ENCODE results near the gene PLEKHG4B.

The PLEKHG4B gene

DNA sequence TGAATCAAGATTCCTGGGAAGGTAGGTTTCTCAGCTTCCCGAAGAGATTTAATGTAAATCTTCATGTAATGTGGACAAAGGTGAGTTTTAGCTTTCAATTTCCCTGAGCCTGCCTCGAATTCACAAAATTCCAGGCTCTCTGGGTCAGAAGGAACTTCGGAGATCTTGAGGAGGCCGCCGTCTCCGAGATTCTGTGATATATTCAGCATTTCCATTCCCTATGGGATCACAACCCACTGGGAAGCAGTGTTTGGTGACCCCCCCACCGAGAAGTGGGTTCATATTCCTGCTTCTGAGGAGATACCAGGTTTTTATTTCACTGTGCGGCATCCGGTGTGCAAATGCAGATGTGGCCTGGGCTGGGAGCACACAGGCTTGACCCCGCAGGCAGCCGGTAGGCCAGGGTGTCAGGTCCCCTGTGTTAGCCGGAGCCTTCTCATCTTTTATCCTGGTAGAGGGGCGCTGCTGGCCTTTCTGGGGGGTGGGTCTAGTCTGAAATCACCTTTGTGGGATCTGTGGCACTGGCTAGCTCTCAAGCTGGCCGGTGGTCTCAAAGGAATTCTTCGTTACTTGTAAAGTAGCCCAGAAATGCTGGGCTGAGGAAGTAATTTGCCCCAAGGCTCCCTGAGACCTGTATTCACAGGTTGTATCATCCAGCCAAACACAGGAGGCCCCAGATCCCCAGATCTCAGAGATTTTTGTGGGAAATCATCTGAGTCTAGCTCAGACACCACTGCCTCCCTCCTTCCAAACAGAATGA lies 1.4 kb downstream of the PLEKHG4B start:
- no peak for DNase-seq (ENCODE audit: low read depth, low spot score)

GRCh38 chr5:94113-94892 lies 2.3 kb downstream of the PLEKHG4B start:
- no peak for DNase-seq (ENCODE audit: low read depth, low spot score)

DNA sequence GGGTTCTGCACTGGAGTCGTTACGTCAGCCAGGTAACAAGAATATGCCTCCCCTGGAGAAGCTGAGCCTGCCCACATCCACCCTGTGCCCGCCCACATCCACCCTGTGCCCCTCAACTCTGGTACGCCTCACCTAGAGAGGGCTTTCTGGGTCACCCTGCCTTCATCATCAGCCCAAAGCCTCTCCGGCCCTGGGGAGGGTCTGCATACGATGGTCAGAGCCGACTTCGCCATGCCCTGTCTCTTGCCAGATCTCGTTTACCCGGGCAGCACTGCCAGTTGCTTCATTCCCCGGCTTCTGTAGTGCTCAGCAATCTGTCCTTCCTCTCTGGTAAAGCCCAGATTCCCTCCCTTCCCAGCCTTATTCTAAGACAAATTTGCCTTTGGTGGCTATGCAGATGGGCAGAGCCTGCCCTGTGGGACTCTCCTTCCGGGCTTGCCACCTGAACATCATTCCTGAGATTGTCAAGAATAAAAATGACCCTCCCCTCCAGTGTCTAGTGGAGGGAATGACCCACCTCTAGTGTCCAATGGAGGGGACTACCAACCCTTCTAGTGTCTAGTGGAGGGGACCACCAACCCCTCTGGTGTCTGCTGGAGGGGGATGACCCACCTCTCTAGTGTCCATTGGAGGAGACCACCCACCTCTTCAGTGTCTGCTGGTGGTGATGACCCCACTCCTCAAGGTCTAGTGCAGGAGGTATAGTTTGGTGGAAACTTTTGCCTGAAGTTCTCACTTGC lies 3.4 kb downstream of the PLEKHG4B start:
- no peak for DNase-seq (ENCODE audit: low read depth, low spot score)

- DNase-seq (ENCODE audit: low read depth, low spot score) = no peak
Observed at GRCh38 chr5:96976-97660, 5.2 kb downstream of the PLEKHG4B start.

GRCh38 chr5:99815-100214 lies 7.8 kb downstream of the PLEKHG4B start:
- DNase-seq (ENCODE audit: low read depth, low spot score) = peak; percentile 52

- DNase-seq (ENCODE audit: low read depth, low spot score) = no peak
Observed at GRCh38 chr5:102411-103043, 10.6 kb downstream of the PLEKHG4B start.

- peak; percentile 61 for DNase-seq (ENCODE audit: low read depth, low spot score)
Observed at GRCh38 chr5:104106-104505, 12.1 kb downstream of the PLEKHG4B start.

GRCh38 chr5:104778-105296 lies 12.9 kb downstream of the PLEKHG4B start:
- DNase-seq (ENCODE audit: low read depth, low spot score) = no peak

DNA sequence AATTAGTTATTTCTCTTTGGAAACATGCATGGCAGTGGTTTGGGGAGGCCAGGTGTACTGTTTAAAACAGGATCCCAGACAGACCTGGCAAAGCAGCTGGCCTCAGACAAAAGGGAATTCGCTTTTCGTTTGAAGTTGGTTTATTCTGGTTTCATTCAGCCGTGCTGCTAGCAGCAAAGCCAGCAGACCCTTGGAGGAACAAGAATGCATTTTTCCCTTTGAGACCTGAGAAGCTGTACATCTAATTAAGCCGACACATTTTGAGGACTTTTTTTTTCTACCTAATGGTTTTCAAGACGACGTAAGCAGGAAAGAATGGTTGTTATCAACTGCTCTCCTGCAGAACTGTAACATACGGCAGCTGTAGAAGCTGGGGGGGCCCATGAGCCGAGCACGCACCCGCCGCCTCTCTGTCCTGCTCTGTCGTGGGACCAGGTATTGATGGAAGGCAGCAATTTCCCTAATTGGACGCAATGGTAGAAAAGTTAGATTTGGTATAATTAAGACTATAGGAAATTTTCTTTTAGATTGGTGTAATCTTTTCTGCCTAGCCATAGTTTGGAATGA lies 13.6 kb downstream of the PLEKHG4B start:
- DNase-seq (ENCODE audit: low read depth, low spot score) = peak; percentile 61

- no peak for DNase-seq (ENCODE audit: low read depth, low spot score)
Observed at GRCh38 chr5:106587-106986, 14.6 kb downstream of the PLEKHG4B start.

- no peak for DNase-seq (ENCODE audit: low read depth, low spot score)
Observed at GRCh38 chr5:107526-107925, 15.6 kb downstream of the PLEKHG4B start.

DNA sequence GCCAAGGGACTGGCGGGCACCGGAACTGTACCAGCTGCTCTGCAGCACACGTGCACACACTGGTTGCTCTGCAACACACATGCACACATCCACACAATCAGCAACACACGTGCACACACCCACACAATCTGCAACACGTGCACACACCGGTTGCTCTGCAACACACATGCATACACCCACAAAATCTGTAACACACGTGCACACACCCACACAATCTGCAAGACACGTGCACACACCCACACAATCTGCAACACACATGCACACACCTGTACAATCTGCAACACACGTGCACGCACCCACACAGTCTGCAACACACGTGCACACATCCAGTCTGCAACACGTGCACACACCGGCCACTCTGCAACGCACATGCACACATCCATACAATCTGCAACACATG lies 17.9 kb downstream of the PLEKHG4B start:
- no peak for DNase-seq (ENCODE audit: low read depth, low spot score)

- no peak for DNase-seq (ENCODE audit: low read depth, low spot score)
Observed at GRCh38 chr5:110270-110888, 18.4 kb downstream of the PLEKHG4B start.

GRCh38 chr5:111171-111570 lies 19.2 kb downstream of the PLEKHG4B start:
- no peak for DNase-seq (ENCODE audit: low read depth, low spot score)

DNA sequence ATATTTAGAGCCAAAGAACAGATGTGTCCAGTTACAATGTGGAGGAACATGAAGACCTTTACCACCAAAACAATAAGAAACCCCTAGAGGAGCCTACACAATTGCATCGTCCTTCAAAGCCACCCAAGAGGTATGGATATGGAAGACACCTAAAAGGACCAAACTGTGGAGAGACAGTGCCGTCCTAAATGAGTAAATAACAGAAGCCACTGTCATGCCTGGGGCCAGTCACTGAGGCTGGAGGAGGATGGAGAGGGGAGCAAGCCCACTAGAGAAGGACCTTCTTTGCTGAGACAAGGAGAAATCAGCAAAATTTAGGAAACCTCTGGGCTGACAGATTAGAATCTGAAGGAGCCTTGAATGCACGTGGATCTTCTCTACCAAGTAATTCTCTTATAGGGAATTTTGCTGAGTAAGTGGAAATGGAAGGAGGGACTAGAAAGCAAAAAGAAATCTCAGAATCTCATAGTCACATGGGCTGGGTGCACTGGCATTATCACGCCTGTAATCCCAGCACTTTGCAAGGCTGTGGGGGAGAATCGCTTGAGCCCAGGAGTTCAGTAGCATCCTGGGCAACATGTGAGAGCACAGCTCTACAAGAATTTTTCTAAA lies 27.6 kb downstream of the PLEKHG4B start:
- no peak for DNase-seq (ENCODE audit: low read depth, low spot score)

DNA sequence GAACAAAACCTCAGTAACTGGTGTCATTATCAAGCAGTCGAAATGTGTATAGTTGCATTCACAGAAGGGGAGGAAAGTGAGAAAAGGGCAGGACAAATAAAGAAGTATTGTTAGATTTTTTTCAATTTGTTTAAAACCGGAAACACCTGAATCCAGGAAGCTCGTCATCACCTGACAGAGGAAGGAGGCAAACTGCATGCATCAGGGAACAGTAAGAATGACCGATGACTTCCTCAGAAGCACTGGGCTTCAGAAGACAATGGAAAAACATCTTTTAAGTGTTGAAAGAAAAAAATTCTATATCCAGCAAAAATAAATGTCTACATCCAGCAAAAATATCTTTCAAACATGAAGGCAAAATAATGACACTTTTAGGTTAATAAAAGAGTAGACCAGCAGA lies 29.5 kb downstream of the PLEKHG4B start:
- DNase-seq (ENCODE audit: low read depth, low spot score) = no peak

GRCh38 chr5:125815-126214 lies 33.8 kb downstream of the PLEKHG4B start:
- DNase-seq (ENCODE audit: low read depth, low spot score) = no peak

DNA sequence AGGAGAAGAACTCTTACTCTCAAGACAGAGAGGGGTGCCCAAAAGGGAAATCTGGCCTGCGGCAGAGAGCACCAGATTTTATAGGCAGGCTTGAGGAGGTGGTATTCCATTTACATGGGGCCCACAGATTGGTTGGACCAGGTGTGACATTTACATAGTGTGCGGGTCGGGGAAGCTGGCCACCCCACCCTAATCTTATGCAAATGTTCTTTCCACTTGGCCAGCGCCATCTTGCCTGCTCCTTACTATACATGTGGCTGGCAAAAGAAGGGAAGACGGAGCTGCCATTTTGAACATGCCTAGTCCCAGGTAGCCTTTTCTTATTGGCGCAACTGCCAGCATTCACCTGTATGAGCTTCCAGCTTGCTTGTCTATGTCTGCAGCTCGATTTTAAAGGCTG lies 34.8 kb downstream of the PLEKHG4B start:
- no peak for DNase-seq (ENCODE audit: low read depth, low spot score)

DNA sequence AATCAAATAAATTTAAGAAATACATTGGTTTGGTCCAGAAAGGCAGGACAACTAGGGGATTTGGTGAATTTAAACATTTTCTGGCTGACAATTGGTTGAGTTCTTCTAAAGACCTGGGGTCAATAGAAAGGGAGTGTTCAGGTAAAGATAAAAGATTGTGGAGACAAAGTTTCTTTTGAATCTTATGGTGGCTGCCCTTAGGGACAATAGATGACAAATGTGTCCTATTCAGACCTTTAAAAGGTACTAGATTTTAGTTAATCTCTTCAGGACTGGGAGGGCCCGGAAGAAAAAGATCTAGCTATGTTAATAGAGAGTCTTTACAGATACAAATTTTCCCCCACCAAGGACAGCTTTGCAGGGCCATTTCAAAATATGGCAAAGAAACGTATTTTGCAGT lies 35.9 kb downstream of the PLEKHG4B start:
- DNase-seq (ENCODE audit: low read depth, low spot score) = no peak

- DNase-seq (ENCODE audit: low read depth, low spot score) = no peak
Observed at GRCh38 chr5:128446-128845, 36.5 kb downstream of the PLEKHG4B start.
